ENCODE measurements around the gene WDR38. TPM values are rescaled to one million over a fixed set of nuclear protein-coding genes. Genes with fewer than 3 reads are reported as not detected.

The WDR38 gene
- total RNA-seq, 1 donor, result not detected

DNA sequence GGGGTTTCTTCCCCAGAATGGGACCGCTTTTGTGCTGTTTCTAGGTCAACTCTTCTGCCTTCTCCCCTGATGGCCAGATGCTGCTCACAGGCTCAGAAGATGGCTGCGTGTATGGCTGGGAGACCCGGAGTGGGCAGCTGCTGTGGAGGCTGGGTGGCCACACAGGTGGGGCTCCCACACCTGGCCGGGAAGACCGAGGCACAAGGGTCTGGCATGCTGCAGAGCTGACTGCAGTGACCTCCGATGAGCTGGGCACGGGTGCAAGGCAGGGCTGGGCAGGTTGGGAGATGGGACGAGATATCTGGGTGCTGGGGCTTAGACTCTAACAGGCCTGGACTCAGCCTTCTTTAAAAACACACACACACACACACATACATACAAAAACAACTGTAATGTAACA lies 901 bp downstream of the WDR38 start:
- TF ChIP-seq, protein P1, sequence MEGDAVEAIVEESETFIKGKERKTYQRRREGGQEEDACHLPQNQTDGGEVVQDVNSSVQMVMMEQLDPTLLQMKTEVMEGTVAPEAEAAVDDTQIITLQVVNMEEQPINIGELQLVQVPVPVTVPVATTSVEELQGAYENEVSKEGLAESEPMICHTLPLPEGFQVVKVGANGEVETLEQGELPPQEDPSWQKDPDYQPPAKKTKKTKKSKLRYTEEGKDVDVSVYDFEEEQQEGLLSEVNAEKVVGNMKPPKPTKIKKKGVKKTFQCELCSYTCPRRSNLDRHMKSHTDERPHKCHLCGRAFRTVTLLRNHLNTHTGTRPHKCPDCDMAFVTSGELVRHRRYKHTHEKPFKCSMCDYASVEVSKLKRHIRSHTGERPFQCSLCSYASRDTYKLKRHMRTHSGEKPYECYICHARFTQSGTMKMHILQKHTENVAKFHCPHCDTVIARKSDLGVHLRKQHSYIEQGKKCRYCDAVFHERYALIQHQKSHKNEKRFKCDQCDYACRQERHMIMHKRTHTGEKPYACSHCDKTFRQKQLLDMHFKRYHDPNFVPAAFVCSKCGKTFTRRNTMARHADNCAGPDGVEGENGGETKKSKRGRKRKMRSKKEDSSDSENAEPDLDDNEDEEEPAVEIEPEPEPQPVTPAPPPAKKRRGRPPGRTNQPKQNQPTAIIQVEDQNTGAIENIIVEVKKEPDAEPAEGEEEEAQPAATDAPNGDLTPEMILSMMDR (IDR thresholded peaks at IDR 0.05; ENCODE audit: insufficient read depth, low read depth, low read length), result no peak
- H3K4me3 ChIP-seq (ENCODE audit: low read depth, low read length), result no peak overlapping the region
- no peak for DNase-seq (ENCODE audit: low read depth)

DNA sequence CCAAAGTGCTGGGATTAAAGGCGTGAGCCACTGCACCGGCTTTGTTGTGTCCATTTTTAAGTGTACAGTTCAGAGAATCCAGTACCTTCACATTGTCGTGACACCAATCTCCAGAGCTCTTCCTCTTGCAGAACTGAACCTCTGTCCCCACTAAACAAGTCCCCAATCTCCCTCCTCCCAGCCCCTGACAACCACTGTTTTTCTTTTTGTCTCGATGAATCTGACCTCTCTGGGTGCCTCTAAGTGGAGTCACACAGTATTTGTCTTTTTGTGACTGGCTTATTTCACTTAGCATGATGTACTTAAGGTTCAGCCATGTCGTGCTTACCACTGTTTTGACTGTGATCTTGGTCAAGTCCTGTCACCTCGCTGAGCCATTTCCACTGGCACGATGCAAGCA lies 1.6 kb downstream of the WDR38 start:
- DNase-seq (ENCODE audit: low read depth), result no peak
- no peak overlapping the region for H3K4me3 ChIP-seq (ENCODE audit: low read depth, low read length)
- TF ChIP-seq, protein P1 (IDR thresholded peaks at IDR 0.05; ENCODE audit: insufficient read depth, low read depth, low read length), result no peak

DNA sequence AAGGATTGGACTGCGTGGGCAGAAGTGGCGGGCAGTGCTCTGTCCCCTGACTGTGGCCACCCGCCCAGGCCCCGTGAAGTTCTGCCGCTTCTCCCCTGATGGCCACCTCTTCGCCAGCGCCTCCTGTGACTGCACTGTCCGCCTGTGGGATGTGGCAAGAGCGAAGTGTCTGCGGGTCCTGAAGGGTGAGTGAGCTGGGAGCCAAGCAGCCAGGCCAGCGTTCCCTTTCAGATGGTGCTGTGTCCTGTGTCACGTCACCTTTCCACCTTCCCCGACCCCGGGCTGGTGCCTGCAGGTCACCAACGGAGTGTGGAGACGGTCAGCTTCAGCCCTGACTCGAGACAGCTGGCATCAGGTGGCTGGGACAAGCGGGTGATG lies 2.3 kb downstream of the WDR38 start:
- no peak for DNase-seq (ENCODE audit: low read depth)
- H3K4me3 ChIP-seq (ENCODE audit: low read depth, low read length), result no peak overlapping the region
- TF ChIP-seq, protein P1 (IDR thresholded peaks at IDR 0.05; ENCODE audit: insufficient read depth, low read depth, low read length), result no peak

DNA sequence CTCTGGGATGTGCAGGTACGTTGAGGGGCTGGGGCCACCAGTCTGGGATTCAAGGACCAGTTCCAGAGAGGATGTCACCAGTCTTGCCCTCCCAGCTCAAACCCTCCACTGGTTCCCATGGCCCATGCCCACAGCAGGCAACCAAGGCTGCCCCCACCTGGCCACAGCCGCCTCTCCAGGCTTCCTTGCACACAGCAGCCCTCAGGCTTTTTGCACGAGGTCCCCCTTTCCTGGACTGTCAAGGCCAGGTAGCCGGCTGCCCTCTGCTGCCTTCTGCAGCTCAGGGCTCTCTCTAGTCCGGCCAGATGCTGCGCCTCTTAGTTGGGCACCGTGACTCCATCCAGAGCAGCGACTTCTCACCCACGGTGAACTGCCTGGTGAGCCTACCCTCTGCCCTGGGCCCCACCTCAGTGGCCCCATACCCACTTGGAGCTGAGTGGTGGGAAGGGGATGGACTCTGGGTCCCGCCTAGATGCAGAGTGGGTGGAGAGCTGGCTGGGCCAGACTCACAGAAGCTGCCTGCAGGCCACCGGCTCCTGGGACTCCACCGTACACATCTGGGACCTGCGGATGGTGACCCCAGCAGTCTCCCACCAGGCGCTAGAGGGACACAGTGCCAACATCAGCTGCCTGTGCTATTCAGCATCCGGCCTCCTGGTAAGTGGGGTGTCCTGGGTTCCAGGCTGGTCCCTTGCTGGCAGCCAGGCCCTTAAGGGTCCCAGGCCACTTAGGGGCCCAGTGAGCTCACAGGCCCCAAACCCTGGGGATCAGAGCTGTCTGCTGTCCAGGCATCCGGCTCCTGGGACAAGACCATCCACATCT lies 2.9 kb downstream of the WDR38 start:
- TF ChIP-seq, protein P1 (IDR thresholded peaks at IDR 0.05; ENCODE audit: insufficient read depth, low read depth, low read length), result peak; percentile 36
- DNase-seq (ENCODE audit: low read depth), result no peak
- H3K4me3 ChIP-seq (ENCODE audit: low read depth, low read length), result no peak overlapping the region

DNA sequence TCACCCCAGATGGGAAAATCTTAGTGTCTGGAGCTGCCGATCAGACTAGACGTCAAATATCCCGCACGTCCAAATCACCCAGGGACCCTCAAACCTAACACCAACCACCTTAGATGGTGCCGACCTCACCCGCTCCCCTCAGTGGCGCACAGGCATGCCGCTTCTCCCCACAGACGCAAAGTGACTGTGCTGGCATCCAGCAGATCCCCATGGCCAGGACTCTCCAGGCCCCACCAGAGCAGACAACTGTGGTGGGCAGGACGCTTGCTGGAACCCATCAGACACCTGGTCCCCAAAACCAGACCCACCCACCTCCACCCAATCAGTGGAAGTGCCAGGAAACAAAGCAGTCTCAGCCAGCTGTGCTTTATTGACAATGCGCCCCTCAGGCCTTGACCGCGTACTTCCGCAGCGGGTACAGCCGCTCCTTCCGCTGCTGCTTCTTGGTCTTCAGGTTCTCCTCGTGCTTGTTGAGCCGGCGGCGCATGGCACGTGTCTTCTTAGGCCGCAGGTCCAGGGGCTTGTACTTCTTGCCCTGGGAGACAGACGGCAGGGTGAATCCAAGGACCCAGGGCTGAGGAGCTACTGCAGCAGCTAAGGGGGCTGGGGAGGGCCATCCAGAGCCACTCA lies 4.4 kb downstream of the WDR38 start:
- DNase-seq (ENCODE audit: low read depth), result no peak
- TF ChIP-seq, protein P1 (IDR thresholded peaks at IDR 0.05; ENCODE audit: insufficient read depth, low read depth, low read length), result no peak
- no peak overlapping the region for H3K4me3 ChIP-seq (ENCODE audit: low read depth, low read length)

DNA sequence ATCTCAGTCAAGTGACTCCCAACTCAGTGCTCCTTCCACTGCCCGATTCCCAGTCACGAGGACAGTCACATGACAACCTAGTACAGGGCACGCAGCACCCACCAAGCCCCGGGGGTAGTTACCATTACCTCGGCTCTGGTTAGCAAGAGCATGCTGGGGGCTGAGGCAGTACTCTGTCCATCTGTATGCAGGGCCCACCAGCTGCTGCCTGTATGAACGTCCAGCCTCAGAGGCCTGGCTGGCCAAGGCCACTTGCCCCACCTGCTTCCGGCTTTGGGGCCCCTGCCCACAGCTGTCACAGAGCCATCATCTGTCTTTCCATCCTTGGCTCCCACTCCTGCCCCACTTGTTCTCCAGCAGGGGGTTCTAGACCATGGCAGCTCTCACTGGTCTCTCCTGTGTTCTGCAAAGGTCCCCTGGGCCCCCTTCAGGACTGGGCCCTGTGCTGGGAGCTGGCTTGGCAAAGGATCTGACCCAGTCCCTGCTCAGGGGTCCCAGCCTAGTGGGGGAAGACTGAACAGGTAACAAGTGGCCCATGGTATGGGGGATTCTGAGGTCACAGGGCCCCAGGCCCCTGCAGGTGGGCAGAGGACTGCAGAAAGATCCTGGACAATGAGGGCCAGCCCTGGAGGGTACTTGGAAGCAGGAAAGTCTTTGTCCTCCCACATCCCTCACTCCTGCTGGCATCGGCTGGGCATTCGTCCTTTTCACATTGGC lies 5.2 kb downstream of the WDR38 start:
- H3K4me3 ChIP-seq (ENCODE audit: low read depth, low read length), result no peak overlapping the region
- TF ChIP-seq, protein P1 (IDR thresholded peaks at IDR 0.05; ENCODE audit: insufficient read depth, low read depth, low read length), result no peak
- no peak for DNase-seq (ENCODE audit: low read depth)

All from fibroblast of villous mesenchyme (primary cell).